C4-2B (cell line): ENCODE data around the gene PROK1.

Experiments used
- H3K27ac ChIP-seq: fragments of 450-650 bp; 2 replicates; pipeline ENCODE4 v1.5.1; 2017
- CTCF ChIP-seq: fragments of 450-650 bp; conservative IDR thresholded peaks from 2 replicates; pipeline ENCODE4 v1.5.1; 2017; ENCODE audit warnings: mild to moderate bottlenecking
- ZFX ChIP-seq: fragments of 450-650 bp; IDR thresholded peaks from 2 replicates; pipeline ENCODE4 v1.6.1; 2017

Gene PROK1, protein sequence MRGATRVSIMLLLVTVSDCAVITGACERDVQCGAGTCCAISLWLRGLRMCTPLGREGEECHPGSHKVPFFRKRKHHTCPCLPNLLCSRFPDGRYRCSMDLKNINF

GRCh38 chr1:110450929-110451328 is at the start of gene PROK1:
PROK1 (plus strand) TSS chr1:110451149; CDS start chr1:110451217, 68 bp downstream.
- no peak within 1 kb of the TSS for H3K27ac ChIP-seq
- TF ChIP-seq CTCF (no peak), ZFX (no peak)

DNA sequence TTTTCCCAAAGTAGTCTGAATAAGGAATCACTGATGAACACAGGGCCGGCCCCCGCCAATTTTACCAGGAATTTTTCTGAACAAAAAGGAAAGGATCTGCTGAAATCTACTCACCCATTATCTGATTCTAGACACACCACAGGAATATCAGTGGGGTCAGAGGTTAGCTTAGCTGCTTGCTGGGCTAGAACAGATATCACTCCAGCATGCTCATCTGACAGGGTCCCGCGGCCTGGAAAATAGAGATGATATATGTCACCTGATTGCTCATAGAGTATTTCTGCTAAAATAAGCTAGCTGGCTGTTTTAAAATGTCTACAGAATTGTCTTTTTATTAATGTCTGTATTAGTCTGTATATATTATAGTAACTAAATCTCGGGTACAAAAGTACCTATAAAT is 47.1 kb upstream of the PROK1 start:
- no peak overlapping the region for H3K27ac ChIP-seq
- no peak for TF ChIP-seq CTCF
- TF ChIP-seq ZFX, result no peak

GRCh38 chr1:110404401-110404800 is 46.5 kb upstream of the PROK1 start:
- no peak overlapping the region for H3K27ac ChIP-seq
- TF ChIP-seq CTCF, result no peak

GRCh38 chr1:110406407-110406806 is 44.5 kb upstream of the PROK1 start:
- H3K27ac ChIP-seq, result peak overlapping the region; percentile 91; the same call in 1 of the 2 replicates

DNA sequence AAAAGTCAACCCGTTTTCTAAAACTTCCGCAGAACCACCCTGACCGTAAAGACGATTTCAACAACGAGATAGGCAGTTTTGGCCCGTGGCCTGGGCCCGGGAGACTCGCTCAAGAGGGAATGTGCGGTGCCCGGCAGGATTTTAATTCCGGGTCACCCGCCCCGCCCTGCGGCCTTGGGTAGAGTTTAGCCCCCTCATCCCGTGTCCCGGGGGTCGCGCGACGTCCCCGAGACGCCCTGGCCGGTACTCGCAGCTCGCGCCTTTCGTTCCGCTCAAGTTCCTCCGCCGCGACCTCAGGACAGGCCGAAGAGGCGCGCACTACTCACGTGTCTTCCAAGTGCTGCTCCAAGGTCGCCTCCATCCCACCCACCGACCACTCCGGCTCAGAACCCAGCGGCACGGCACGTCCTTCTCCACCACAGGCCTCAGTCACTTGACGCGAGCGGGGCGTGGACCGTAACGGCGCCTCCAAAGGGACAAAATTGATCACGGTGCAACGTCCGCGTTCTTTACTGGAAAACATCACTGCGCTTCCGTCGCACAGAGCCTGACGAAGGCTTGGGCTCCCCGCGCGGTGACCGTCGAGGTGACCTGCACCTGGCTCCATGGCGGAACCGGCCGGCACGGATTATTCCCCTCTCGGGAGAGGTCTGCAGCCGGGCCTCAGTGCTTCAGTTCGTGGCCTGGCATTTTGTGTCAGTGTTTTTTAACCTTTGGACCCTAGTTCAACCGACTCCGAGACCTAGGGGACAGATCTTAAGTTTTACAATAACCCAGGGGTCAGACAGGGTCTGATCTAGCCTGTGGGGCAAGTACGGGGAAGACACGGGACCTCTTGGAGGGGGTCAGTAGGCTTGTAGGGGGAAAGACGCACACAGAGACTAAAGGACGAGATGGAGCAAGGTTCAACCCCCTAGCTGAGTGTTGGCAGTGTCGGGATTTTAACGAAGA is 43.4 kb upstream of the PROK1 start, which contains the start of gene LAMTOR5:
Gene LAMTOR5, minus strand, starts transcription at position 435 of the 951 bp plus-strand sequence. Its CDS starts 74 bp downstream, at position 361.
- peak; percentile 90 for TF ChIP-seq ZFX
- no peak; the same call in 1 of the 2 replicates for TF ChIP-seq CTCF
- H3K27ac ChIP-seq, result peak within 1 kb of the TSS; percentile 91

GRCh38 chr1:110408488-110408887 is 42.5 kb upstream of the PROK1 start:
- peak overlapping the region; percentile 91; the same call in 1 of the 2 replicates for H3K27ac ChIP-seq
- no peak for TF ChIP-seq ZFX
- no peak for TF ChIP-seq CTCF

DNA sequence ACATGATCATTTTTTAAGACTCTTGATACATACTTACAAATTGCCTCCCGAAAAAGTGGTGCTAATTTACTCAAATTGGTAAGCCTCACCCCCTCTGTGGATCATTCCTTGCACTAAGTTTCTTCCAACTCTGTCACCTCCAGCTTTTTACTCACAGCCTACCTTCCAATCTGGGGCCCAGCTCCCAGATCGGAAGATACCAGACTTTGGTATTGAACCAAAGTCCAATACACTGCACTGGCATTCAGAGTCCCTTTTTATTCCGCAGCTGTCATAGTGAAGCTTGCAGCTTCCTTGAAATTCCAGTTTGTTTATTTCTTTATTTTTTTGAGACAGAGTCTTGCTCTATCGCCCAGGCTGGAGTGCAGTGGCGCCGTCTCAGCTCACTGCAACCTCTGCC is 41.6 kb upstream of the PROK1 start:
- no peak overlapping the region for H3K27ac ChIP-seq
- no peak for TF ChIP-seq ZFX
- TF ChIP-seq CTCF, result no peak
